Measurements from ENCODE around the gene ACTA1. TPM values are rescaled to one million over a fixed set of nuclear protein-coding genes. Genes with fewer than 3 reads are reported as not detected.
"Not testable (repeated sequence)": the region's sequence is repeated elsewhere in the genome, so short reads cannot be mapped to it uniquely, and the experiment has no call there.

ACTA1 gene
- total RNA-seq, 1 donor from 2014 or later: not detected

DNA sequence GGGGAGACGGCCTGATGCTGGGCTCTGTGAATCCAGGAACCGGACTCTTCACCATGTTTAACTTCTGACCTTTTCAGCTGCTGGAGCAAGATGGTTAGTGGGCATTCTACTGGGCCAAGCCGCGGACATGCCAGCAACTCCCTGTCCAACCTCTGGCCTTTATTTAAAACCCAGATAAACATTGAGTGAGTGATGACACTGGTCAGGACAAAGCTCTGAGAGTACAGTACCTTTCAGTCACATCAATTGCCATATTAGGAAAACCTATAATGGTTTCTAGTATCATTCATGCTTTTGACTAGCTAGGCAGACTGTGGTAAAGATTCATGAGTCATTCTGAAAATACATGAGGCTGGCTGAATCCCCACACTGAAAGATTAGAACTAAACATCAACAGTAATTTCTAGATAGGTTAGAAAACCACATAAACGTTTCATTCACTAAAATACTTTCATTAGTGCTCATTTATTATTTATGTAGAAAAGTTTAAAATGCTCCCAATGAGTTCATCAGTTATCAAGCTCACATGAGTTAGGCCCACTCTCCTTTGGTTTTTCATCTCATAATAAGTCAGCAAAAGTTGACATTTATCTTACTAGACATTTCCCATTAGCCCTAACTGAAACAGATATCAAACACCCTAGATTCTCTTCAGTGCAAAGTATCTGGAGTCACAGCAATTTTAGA is 7.1 kb upstream of the ACTA1 start:
- DNase-seq (ENCODE audit: low read depth in 2 of 2): no peak

DNA sequence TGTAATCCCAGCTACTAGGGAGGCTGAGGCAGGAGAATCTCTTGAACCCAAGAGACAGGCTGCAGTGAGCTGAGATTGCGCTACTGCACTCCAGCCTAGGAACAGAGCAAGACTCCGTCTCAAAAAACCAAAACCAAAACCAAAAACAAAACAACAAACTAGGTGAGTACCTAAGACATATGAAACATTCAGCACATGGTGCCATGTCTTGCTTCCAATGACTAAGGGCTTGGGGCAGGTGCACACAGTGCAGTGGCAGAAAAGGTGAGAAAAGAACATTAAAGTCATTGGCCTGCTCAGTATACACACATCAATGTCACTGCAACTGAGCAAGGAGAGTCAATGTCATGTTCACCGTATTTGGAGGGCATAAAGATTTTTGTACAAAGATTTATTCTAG is 4.1 kb upstream of the ACTA1 start:
- no peak for DNase-seq (ENCODE audit: low read depth in 2 of 2)

GRCh38 chr1:229437443-229437842 is 3.5 kb upstream of the ACTA1 start:
- DNase-seq (ENCODE audit: low read depth in 2 of 2): no peak

DNA sequence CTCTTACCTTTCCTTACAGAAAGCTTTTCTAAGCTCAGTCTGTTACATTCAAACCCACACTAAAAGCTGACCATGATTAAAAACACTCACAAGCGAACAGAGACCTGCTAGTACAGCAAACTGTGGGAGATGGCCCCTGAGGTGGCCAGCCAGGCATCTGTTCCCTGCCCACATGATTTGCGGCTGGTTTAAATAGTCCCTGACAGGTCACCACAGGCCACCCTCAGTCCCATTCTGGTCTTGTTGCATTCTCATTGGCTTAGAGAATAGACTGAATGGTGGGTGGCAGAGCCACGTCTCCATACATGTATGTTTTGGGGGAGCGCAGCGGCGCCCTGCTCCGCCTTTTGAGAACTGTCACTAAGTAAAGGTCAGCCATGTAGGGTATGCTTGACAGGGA is 2.3 kb upstream of the ACTA1 start:
- no peak for DNase-seq (ENCODE audit: low read depth in 2 of 2)

- no peak for DNase-seq (ENCODE audit: low read depth in 2 of 2)
These were observed 752 bp upstream of the ACTA1 start for GRCh38 chr1:229434641-229435051.

GRCh38 chr1:229433364-229434004 is 410 bp downstream of the ACTA1 start:
- no peak for DNase-seq (ENCODE audit: low read depth in 2 of 2)

GRCh38 chr1:229432905-229433304 is 989 bp downstream of the ACTA1 start:
- no peak for DNase-seq (ENCODE audit: low read depth in 2 of 2)

DNA sequence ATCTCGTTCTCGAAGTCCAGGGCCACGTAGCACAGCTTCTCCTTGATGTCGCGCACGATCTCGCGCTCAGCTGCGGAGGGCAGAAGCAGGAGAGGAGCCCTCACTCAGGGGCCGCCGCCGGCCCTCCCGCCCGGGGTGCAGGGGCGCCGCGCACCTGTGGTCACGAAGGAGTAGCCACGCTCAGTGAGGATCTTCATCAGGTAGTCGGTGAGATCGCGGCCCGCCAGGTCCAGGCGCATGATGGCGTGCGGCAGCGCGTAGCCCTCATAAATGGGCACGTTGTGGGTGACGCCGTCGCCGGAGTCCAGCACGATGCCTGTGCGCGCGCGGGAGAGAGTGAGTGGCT is 1.8 kb downstream of the ACTA1 start:
- DNase-seq (ENCODE audit: low read depth in 2 of 2): no peak

- no peak for DNase-seq (ENCODE audit: low read depth in 2 of 2)
These were observed 2.4 kb downstream of the ACTA1 start for GRCh38 chr1:229431284-229432115.

DNA sequence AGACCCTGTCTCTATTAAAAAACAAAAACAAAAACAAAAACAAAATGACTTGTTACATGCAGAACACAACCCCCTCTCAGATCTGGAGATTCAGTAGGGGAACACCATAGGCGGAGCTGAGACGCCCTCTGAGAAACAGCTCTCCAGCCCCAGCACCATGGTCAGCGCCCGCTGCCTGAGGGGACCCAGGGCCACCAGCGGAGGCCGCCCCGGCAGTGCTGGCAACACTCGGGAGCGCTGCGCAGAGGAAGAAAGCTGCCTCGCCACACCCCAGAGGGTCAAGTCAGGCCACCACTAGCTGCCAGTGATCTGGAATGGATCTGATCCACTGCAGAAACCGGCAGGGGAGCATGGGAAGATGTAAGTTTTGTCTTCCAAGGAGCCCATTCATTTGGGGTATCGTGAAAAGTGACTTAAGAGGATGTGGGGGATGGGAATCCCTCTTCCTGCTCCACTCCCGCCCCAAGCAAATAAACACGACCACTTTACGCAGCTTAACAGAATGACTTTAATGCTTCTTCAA is 3.1 kb downstream of the ACTA1 start:
- DNase-seq (ENCODE audit: low read depth in 2 of 2): peak; percentile 37 to 55

GRCh38 chr1:229428256-229428655 is 5.6 kb downstream of the ACTA1 start:
- DNase-seq (ENCODE audit: low read depth in 2 of 2): no peak

DNA sequence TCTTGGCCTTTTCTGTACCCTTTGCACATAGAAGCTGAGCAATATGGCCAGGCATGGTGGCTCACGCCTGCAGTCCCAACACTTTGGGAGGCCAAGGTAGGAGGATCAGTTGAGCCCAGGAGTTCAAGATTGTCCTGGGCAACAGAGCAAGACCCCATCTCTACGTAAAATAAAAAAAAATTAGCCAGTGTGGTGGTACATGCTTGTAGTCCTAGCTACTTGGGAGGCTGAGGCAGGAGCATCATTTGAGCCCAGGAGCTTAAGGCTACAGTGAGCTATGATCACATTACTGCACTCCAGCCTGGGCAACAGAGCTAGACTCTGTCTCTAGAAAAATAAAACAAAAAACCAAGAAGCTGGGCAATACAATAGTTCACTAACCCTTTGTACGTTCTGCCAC is 6.3 kb downstream of the ACTA1 start:
- DNase-seq (ENCODE audit: low read depth in 2 of 2): no peak

DNA sequence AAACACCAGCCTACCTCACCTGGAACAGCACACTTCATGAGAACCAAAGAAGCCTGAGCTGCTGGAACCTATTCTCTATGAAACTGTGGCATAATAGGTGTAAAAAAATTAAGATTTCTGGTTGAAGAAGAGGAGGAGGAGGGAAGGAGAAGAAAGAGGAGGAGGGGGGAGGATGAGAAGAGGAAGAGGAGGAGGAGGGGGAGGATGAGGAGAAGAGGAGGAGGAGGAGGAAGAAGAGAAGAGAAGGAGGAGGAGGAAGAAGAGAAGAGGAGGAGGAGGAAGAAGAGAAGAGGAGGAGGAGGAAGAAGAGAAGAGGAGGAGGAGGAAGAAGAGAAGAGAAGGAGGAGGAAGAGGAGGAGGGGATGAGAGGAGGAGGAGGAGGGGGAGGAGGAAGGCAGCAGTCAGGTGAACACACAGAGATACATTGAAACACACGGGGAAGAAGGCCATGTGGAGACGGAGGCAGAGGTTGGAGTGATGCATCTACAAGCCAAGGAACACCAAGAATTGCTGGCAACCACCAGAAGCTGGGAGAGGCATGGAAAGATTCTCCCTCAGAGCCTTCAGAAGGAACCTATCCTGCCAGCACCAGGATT is 8.2 kb downstream of the ACTA1 start:
- no peak for DNase-seq (ENCODE audit: low read depth in 2 of 2)

GRCh38 chr1:229420765-229421164 is 13.1 kb downstream of the ACTA1 start:
- DNase-seq (ENCODE audit: low read depth in 2 of 2): no peak

DNA sequence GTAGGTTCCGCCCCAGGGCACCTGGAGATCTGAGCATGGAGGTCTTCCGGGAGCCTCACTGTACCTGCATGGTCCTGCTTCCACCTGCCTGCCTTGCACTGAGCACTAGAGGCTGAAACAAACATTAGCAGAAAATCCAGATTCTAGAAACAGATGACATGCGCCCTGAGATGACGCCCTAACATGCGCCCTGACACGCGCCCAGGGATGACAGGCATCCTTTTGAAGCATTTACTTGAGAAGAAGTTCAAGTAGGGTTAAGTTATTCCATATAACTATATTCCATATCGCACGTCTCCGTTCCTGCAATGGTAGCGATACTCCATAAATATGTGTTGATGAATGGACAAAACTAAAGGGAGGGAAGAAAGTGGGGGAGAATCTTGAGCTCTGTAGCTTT is 13.7 kb downstream of the ACTA1 start:
- DNase-seq (ENCODE audit: low read depth in 2 of 2): no peak

DNA sequence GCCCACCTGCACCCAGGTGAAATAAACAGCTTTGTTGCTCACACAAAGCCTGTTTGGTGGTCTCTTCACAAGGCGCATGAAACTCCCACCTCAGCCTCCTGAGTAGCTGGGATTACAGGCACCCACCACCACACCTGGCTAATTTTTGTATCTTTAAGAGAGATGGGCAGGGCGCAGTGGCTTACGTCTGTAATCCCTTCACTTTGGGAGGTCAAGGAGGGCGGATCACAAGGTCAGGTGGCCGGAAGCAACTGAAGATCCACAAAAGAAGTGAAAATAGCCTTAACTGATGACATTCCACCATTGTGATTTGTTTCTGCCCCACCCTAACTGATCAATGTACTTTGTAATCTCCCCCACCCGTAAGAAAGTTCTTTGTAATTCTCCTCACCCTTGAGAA is 15.3 kb downstream of the ACTA1 start:
- not testable (repeated sequence) for DNase-seq (ENCODE audit: low read depth in 2 of 2)

DNA sequence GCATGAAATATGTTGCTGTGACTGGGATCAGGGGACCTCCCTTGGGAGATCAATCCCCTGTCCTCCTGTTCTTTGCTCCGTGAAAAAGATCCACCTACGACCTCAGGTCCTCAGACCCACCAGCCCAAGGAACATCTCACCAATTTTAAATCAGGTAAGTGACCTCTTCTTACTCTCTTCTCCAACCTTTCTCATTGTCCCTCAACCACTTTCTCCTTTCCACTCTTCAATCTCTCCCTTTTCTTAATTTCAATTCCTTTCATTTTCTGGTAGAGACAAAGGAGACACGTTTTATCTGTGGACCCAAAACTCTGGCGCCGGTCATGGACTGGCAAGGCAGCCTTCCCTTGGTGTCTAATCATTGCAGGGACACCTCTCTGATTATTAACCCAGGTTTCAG is 21.1 kb downstream of the ACTA1 start:
- not testable (repeated sequence) for DNase-seq (ENCODE audit: low read depth in 2 of 2)

DNA sequence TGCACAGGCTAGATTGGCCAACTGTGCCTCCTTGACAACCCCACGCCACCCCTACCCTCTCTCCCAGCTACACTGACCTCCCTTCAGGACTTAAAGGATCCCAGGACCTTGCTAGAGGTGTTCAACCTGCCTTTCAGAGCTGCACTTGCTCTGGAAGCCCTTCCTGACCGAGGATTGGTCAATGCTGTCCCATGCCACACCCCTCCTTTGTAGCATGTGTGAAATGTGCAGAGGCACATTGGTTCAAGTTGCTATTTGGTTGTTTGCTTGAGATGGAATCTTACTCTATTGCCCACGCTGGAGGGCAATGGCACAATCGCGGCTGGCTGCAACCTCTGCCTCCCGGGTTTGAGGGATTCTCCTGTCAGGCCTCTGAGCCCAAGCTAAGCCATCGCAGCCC is 21.8 kb downstream of the ACTA1 start:
- DNase-seq (ENCODE audit: low read depth in 2 of 2): no peak

DNA sequence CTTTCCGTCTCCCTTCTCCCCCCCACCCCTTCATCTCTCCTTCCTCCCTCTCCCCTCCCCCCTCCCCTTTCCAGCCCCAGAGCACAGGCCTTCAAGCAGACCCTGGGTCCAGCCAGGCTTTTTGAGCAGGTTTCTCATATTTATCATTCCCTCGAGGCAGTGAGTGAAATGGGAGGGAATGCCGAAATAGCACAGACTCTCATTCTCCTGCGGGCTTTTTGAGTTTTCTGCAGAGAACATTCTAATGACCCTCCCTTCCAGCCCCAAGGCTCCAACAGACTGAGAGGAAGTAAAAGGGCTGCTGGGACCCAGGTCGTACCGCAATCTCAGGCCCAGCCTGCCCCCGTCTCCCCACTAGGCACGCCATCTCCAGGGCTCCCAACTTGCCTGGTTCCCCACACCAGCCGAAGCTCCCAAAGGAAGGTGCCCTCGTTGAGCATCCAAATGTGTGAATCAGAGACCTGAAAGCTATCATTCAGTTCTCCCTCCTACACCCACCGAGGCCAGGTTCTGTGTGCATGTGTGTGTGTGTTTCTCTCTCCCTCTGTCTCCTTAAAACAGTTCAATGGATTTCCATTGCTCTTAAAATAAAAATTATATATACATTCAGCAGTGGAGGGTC is 22.3 kb downstream of the ACTA1 start:
- DNase-seq (ENCODE audit: low read depth in 2 of 2): no peak

DNA sequence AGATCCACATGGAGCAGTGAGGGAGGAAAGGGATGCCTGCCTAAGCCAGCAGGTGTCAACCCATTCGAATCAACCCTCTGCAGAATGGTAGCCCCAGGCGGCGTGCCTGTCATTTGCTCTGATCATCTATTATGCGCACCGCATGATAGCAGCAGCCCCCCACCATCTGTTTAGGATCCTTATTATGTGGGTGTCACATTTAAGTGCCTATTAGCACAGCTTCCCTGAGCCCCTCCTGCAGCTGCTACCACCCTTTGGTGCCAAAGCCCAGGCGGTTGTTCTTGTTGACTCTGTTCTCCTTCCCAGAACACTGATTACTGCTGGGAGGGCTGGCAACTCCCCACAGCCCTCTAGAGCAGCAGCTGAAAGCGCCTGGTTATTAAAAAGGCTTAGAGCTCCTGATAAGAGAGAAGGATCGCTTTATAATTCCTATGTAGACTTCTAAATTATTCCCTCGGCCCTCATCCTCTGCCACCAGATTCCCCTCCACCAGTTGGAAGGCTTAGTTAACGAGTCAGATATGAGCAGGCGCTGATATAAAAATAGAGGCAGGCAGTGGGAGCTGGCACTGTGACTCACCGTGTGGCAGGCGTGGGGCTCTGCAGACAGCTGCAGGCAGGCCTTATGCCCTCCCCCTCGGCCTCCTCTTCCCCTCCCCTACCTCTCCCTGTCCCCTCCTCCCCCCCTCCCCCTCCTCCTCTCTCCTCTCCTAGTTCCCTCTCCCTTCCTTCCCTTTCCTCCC is 23.0 kb downstream of the ACTA1 start:
- peak; percentile 21 to 24 for DNase-seq (ENCODE audit: low read depth in 2 of 2)

- no peak for DNase-seq (ENCODE audit: low read depth in 2 of 2)
These were observed 23.6 kb downstream of the ACTA1 start for GRCh38 chr1:229410370-229410691.

All from lung microvascular endothelial cell (primary cell).